Thyroid gland (tissue), 4 donors: ENCODE data around the gene ABTB2. TPM values are rescaled to one million over a fixed set of nuclear protein-coding genes. Genes with fewer than 3 reads are reported as not detected.

Source experiments
- DNase-seq, 2 donors: peaks; one replicate each; pipeline ENCODE4 v3.0.0-alpha.2; 2019
- H3K27ac ChIP-seq, 3 donors: fragments of 200-600 bp; sonication (generic); 1 replicate in 2 of 3; 2 replicates in 1 of 3; pipeline ENCODE4 v1.5.1; 2016 to 2019; ENCODE audit warnings: mild to moderate bottlenecking in 1 of 3, moderate library complexity in 1 of 3
- H3K27me3 ChIP-seq: fragments of 200-600 bp; sonication (generic); one replicate; pipeline ENCODE4 v1.5.1; 2019
- H3K36me3 ChIP-seq, 2 donors: fragments of 200-600 bp; sonication (generic); one replicate each; pipeline ENCODE4 v1.5.1; 2016 to 2019
- H3K4me1 ChIP-seq, 2 donors: fragments of 200-600 bp; sonication (generic); one replicate each; pipeline ENCODE4 v1.5.1; 2017 to 2019
- H3K4me3 ChIP-seq, 3 donors: fragments of 200-600 bp; sonication (generic); replicated peaks in 1 of 3; 1 replicate in 2 of 3; 2 replicates in 1 of 3; pipeline ENCODE4 v1.5.1; 2016; ENCODE audit warnings: mild to moderate bottlenecking in 1 of 3
- H3K9me3 ChIP-seq: fragments of 200-600 bp; sonication (generic); one replicate; pipeline ENCODE4 v1.5.1; 2017
- CTCF ChIP-seq, 6 experiments: fragments of 200-600 bp in 3 of 6; fragments of 450-650 bp in 3 of 6; sonication (generic) in 3 of 6; IDR thresholded peaks; one replicate each; pipeline ENCODE4 v1.5.1; 2016 to 2019; ENCODE audit warnings: antibody characterized with exemption in 6 of 6, mild to moderate bottlenecking in 2 of 6, inconsistent platforms in 1 of 6, moderate library complexity in 1 of 6
- POLR2A ChIP-seq, 2 donors: fragments of 450-650 bp; IDR thresholded peaks; one replicate each; pipeline ENCODE4 v1.6.1; 2017; ENCODE audit warnings: antibody characterized with exemption in 2 of 2, mild to moderate bottlenecking in 2 of 2, moderate library complexity in 1 of 2
- WGBS, 2 donors: methylation state at CpG; one replicate each; pipeline ENCODE4 v1.1.5; 2017; 5-methylcytosine and 5-hydroxymethylcytosine counted together
- intact Hi-C: fragments of 100-400 bp; cut with DNase I; formaldehyde crosslinking; loops from one replicate; pipeline ENCODE4 v1.15.1; 2023
- total RNA-seq, 4 donors: library from RNA; depleted of rRNA; stranded (reverse); fragments of >200 nt; gene quantifications; one replicate each; pipeline ENCODE4 v1.2.3, GENCODE V29; 2016

Gene ABTB2
- total RNA-seq, 4 donors from 2014 or later = 1.2 to 5.0 (median 3.3) TPM

- no peaks in the 10 kb centered on the region for H3K36me3 ChIP-seq
- WGBS, 2 donors = 92% methylated on average over 7 of the region's 7 CpGs; no CpG with 5 or more reads in 1 of the 2 donors
- H3K27me3 ChIP-seq = no peaks in the 10 kb centered on the region
- no peak overlapping the region for H3K27ac ChIP-seq
- no peaks in the 10 kb centered on the region for H3K9me3 ChIP-seq
- H3K4me3 ChIP-seq = no peak overlapping the region
- no peaks in the 10 kb centered on the region for H3K4me1 ChIP-seq
- TF ChIP-seq CTCF (IDR thresholded peaks at IDR 0.05) = no peak
- TF ChIP-seq POLR2A (IDR thresholded peaks at IDR 0.05) = no peak
- intact Hi-C loops = no loop called here
- no peak for DNase-seq
These were observed 195.0 kb downstream of the ABTB2 start for GRCh38 chr11:34162856-34163255.

GRCh38 chr11:34162493-34162820, 195.4 kb downstream of the ABTB2 start:
- TF ChIP-seq CTCF (IDR thresholded peaks at IDR 0.05) = no peak
- no peak for TF ChIP-seq POLR2A (IDR thresholded peaks at IDR 0.05)
- H3K4me3 ChIP-seq = no peak overlapping the region

GRCh38 chr11:34161812-34162492, 195.9 kb downstream of the ABTB2 start:
- no peak for DNase-seq
- no peak overlapping the region for H3K4me3 ChIP-seq
- H3K27me3 ChIP-seq = no peaks in the 10 kb centered on the region
- no peaks in the 10 kb centered on the region for H3K4me1 ChIP-seq
- TF ChIP-seq POLR2A (IDR thresholded peaks at IDR 0.05) = no peak
- intact Hi-C loops = no loop called here
- 90% methylated on average over 12 to 15 of the region's 18 CpGs for WGBS, 2 donors
- H3K27ac ChIP-seq = no peak overlapping the region
- H3K9me3 ChIP-seq = no peaks in the 10 kb centered on the region
- no peaks in the 10 kb centered on the region for H3K36me3 ChIP-seq

More at GRCh38 chr11:34162493-34162820, 195.4 kb downstream of the ABTB2 start:
- intact Hi-C loops = no loop called here
- no peaks in the 10 kb centered on the region for H3K27me3 ChIP-seq
- no peak overlapping the region for H3K27ac ChIP-seq
- H3K9me3 ChIP-seq = no peaks in the 10 kb centered on the region
- 92 to 93% methylated on average over 10 to 14 of the region's 17 CpGs for WGBS, 2 donors
- no peak for DNase-seq
- H3K36me3 ChIP-seq = no peaks in the 10 kb centered on the region
- H3K4me1 ChIP-seq = no peaks in the 10 kb centered on the region

- no peak for TF ChIP-seq CTCF (IDR thresholded peaks at IDR 0.05)
- TF ChIP-seq POLR2A (IDR thresholded peaks at IDR 0.05) = no peak
- Histone ChIP-seq H3K36me3 (no peaks in the 10 kb centered on the region), H3K9me3 (no peaks in the 10 kb centered on the region), H3K4me1 (no peaks in the 10 kb centered on the region), H3K4me3 (no peak overlapping the region), H3K27me3 (no peaks in the 10 kb centered on the region), H3K27ac (no peak overlapping the region)
- DNase-seq = no peak
- intact Hi-C loops = no loop called here
- WGBS, 2 donors = 77 to 100% methylated on average over 1 to 6 of the region's 6 CpGs
These were observed 196.4 kb downstream of the ABTB2 start for GRCh38 chr11:34161361-34161760.

GRCh38 chr11:34160791-34161190, 197.0 kb downstream of the ABTB2 start:
- 71 to 74% methylated on average over 1 to 13 of the region's 18 CpGs for WGBS, 2 donors
- H3K4me1 ChIP-seq = peaks cover under 1 to 4% of the 10 kb centered on the region in 2 donors
- H3K36me3 ChIP-seq = no peaks in the 10 kb centered on the region
- no peak for DNase-seq
- intact Hi-C loops = no loop called here
- H3K27me3 ChIP-seq = no peaks in the 10 kb centered on the region
- TF ChIP-seq CTCF (IDR thresholded peaks at IDR 0.05) (no peak), POLR2A (IDR thresholded peaks at IDR 0.05) (no peak)
- H3K4me3 ChIP-seq = no peak overlapping the region
- H3K27ac ChIP-seq = no peak overlapping the region
- H3K9me3 ChIP-seq = no peaks in the 10 kb centered on the region
